Glutamatergic neuron (in vitro differentiated cells): ENCODE measurements around the gene HS2ST1. TPM values are rescaled to one million over a fixed set of nuclear protein-coding genes. Genes with fewer than 3 reads are reported as not detected.
"Not testable (repeated sequence)": the region's sequence is repeated elsewhere in the genome, so short reads cannot be mapped to it uniquely, and the experiment has no call there.

Source experiments
- DNase-seq: peaks from one replicate; pipeline ENCODE4 v3.0.0; 2022
- H3K27ac Mint-ChIP-seq: one replicate; pipeline ENCODE4 v1.8.0; 2020; ENCODE audit warnings: mild to moderate bottlenecking, mixed read lengths, inconsistent platforms; ENCODE audit not compliant: unreplicated experiment
- H3K27me3 Mint-ChIP-seq: one replicate; pipeline ENCODE4 v1.8.0; 2020; ENCODE audit warnings: mild to moderate bottlenecking, moderate library complexity, mixed read lengths, inconsistent platforms; ENCODE audit not compliant: unreplicated experiment
- H3K36me3 Mint-ChIP-seq: one replicate; pipeline ENCODE4 v1.8.0; 2020; ENCODE audit warnings: mild to moderate bottlenecking, mixed read lengths, inconsistent platforms; ENCODE audit not compliant: unreplicated experiment
- H3K4me1 Mint-ChIP-seq: one replicate; pipeline ENCODE4 v1.8.0; 2020; ENCODE audit warnings: mild to moderate bottlenecking, low read depth, mixed read lengths, inconsistent platforms; ENCODE audit not compliant: unreplicated experiment
- H3K4me3 Mint-ChIP-seq: one replicate; pipeline ENCODE4 v1.8.0; 2020; ENCODE audit warnings: mild to moderate bottlenecking, mixed read lengths, inconsistent platforms; ENCODE audit not compliant: unreplicated experiment
- H3K9me3 Mint-ChIP-seq: one replicate; pipeline ENCODE4 v1.8.0; 2020; ENCODE audit warnings: mild to moderate bottlenecking, moderate library complexity, mixed read lengths, inconsistent platforms; ENCODE audit not compliant: unreplicated experiment
- CTCF ChIP-seq: fragments of 200-600 bp; sonication (generic); IDR thresholded peaks from one replicate; pipeline ENCODE4 v1.5.0; 2021; ENCODE audit not compliant: partially characterized antibody, unreplicated experiment
- total RNA-seq: library from RNA; stranded (reverse); fragmentation: NEBNext Ultra II Directional; extraction: Animal tissue kit (Norgen Biotek cat#: 25700); gene quantifications from one replicate; pipeline ENCODE4 v1.2.1, GENCODE V29; 2021; ENCODE audit not compliant: unreplicated experiment

Gene HS2ST1
- total RNA-seq, 1 donor from 2014 or later: 12.9 TPM

GRCh38 chr1:87023326-87023725 is 108.9 kb downstream of the HS2ST1 start:
- Mint-ChIP-seq H3K27ac (no peak overlapping the region), H3K9me3 (peaks cover 1% of the 10 kb centered on the region), H3K4me3 (no peak overlapping the region)

GRCh38 chr1:87024936-87025540 is 110.6 kb downstream of the HS2ST1 start:
- no peak for DNase-seq
- Mint-ChIP-seq H3K4me3 (no peak overlapping the region), H3K9me3 (no peaks in the 10 kb centered on the region), H3K27me3 (peaks cover 1% of the 10 kb centered on the region), H3K4me1 (peaks cover 8% of the 10 kb centered on the region), H3K36me3 (no peaks in the 10 kb centered on the region), H3K27ac (peak overlapping the region; percentile 34)
- TF ChIP-seq CTCF: peak; percentile 66

More at GRCh38 chr1:87023326-87023725, 108.9 kb downstream of the HS2ST1 start:
- DNase-seq: no peak
- TF ChIP-seq CTCF: no peak
- Mint-ChIP-seq H3K36me3 (no peaks in the 10 kb centered on the region), H3K27me3 (peaks cover 1% of the 10 kb centered on the region), H3K4me1 (peaks cover 8% of the 10 kb centered on the region)

- H3K9me3 Mint-ChIP-seq, DNase-seq, H3K27me3 Mint-ChIP-seq, H3K27ac Mint-ChIP-seq, H3K4me3 Mint-ChIP-seq, H3K4me1 Mint-ChIP-seq, H3K36me3 Mint-ChIP-seq: not testable (repeated sequence)
These were observed 113.1 kb downstream of the HS2ST1 start for GRCh38 chr1:87027561-87027960.

- TF ChIP-seq CTCF: no peak
- H3K27me3 Mint-ChIP-seq: peaks cover 1% of the 10 kb centered on the region
- H3K4me1 Mint-ChIP-seq: peaks cover 10% of the 10 kb centered on the region
- no peaks in the 10 kb centered on the region for H3K36me3 Mint-ChIP-seq
- H3K27ac Mint-ChIP-seq: no peak overlapping the region
- H3K9me3 Mint-ChIP-seq: no peaks in the 10 kb centered on the region
- no peak overlapping the region for H3K4me3 Mint-ChIP-seq
- no peak for DNase-seq
These were observed 114.1 kb downstream of the HS2ST1 start for GRCh38 chr1:87028576-87028975.

- no peak overlapping the region for H3K4me3 Mint-ChIP-seq
- H3K36me3 Mint-ChIP-seq: no peaks in the 10 kb centered on the region
- H3K9me3 Mint-ChIP-seq: no peaks in the 10 kb centered on the region
- H3K27me3 Mint-ChIP-seq: peaks cover 1% of the 10 kb centered on the region
- peaks cover 2% of the 10 kb centered on the region for H3K4me1 Mint-ChIP-seq
- H3K27ac Mint-ChIP-seq: no peak overlapping the region
- no peak for TF ChIP-seq CTCF
- DNase-seq: no peak
These were observed 116.6 kb downstream of the HS2ST1 start for GRCh38 chr1:87030740-87031690.
